ENCODE measurements around the gene JUNB. TPM values are rescaled to one million over a fixed set of nuclear protein-coding genes. Genes with fewer than 3 reads are reported as not detected.

Gene JUNB
- total and polyA plus RNA-seq, 2 of the 8 experiments (the other 6 are each of a cell fraction or from before 2014, with no cell fraction given): 7.4 to 10.0 TPM

GRCh38 chr19:12815088-12815487 lies 23.8 kb downstream of the JUNB start:
- no peak overlapping the region for H2BK12ac ChIP-seq (ENCODE audit: low read depth, low read length)
- H3K9me3 ChIP-seq (ENCODE audit: insufficient read depth in 2 of 2, low read depth in 1 of 2, low read length in 1 of 2): no peaks in the 10 kb centered on the region
- H2AK5ac ChIP-seq (ENCODE audit: low read depth, low read length): no peak overlapping the region
- 93% methylated on average over 6 of the region's 7 CpGs; no CpG with 5 or more reads in 1 of the 2 experiments for WGBS, 2 experiments (ENCODE audit: extremely low coverage in 1 of 2, insufficient coverage in 1 of 2, insufficient read length in 1 of 2, insufficient replicate concordance in 2 of 2, low coverage in 1 of 2, low lambda C conversion rate in 2 of 2, missing lambda C conversion rate in 1 of 2)
- ChIA-PET POLR2A (ENCODE audit: partially characterized antibody) (interaction anchor here (0.5 to 1.9 kb wide), 8 partner anchors 9 to 121 kb away, joined by 3 to 7 read pairs (median 4); partner anchors contain the start of genes GET3, JUNB and RNASEH2A), CTCF (ENCODE audit: partially characterized antibody) (interaction anchor here (0.6 to 1.5 kb wide), 5 partner anchors 8 to 55 kb away, joined by 3 to 6 read pairs (median 3); partner anchors contain the start of gene RNASEH2A)
- H3K14ac ChIP-seq (ENCODE audit: insufficient read length): no peak overlapping the region
- H3K36me3 ChIP-seq (ENCODE audit: control insufficient read depth in 2 of 4, insufficient read depth in 4 of 4, low read length in 3 of 4): peaks cover 6 to 38% (median 18%) of the 10 kb centered on the region in 4 experiments; a peak in 6 of 8 replicates
- peaks cover 0 to 4% of the 10 kb centered on the region in 2 experiments for H4K20me1 ChIP-seq (replicated peaks in 1 of 2; ENCODE audit: control insufficient read depth in 1 of 2, insufficient read depth in 2 of 2, low read length in 2 of 2)
- TF ChIP-seq POU5F1 (IDR thresholded peaks at IDR 0.05; ENCODE audit: low read depth, low read length) (no peak), SIX5 (IDR thresholded peaks at IDR 0.05; ENCODE audit: low read depth, low read length) (no peak)
- no peak for DNase-seq (ENCODE audit: low read depth in 1 of 2, low spot score in 2 of 2)
- H3K4me2 ChIP-seq (ENCODE audit: insufficient read depth in 1 of 2, low read depth in 2 of 2, low read length in 2 of 2): no peak overlapping the region
- H3K4ac ChIP-seq (replicated peaks; ENCODE audit: insufficient read length, low read depth, low read length): no peak overlapping the region
- no peak overlapping the region for H3K4me3 ChIP-seq (ENCODE audit: extremely low read depth in 1 of 4, insufficient read depth in 2 of 4, low read depth in 3 of 4, low read length in 4 of 4)
- H2BK20ac ChIP-seq (ENCODE audit: low read length): no peak overlapping the region
- H3K9ac ChIP-seq (replicated peaks in 1 of 4; ENCODE audit: extremely low read depth in 1 of 4, low read depth in 3 of 4, low read length in 3 of 4): no peak overlapping the region
- no peak overlapping the region for H2BK120ac ChIP-seq (replicated peaks; ENCODE audit: low read depth, low read length)
- no peak overlapping the region for H4K8ac ChIP-seq (ENCODE audit: extremely low read depth, insufficient read depth, low read length)
- H3K27me3 ChIP-seq (replicated peaks in 1 of 4; ENCODE audit: control insufficient read depth in 3 of 4, extremely low read depth in 1 of 4, insufficient read depth in 3 of 4, low read length in 3 of 4): no peaks in the 10 kb centered on the region
- no peak overlapping the region for H3K23ac ChIP-seq (ENCODE audit: insufficient read length)
- no peak overlapping the region for H2AFZ ChIP-seq (ENCODE audit: low read length)
- H3K23me2 ChIP-seq (ENCODE audit: low read depth, low read length): no peaks in the 10 kb centered on the region
- no peak overlapping the region for H4K91ac ChIP-seq (replicated peaks; ENCODE audit: insufficient read length, low read length)
- H2BK5ac ChIP-seq (ENCODE audit: low read depth, low read length): no peak overlapping the region
- H3K4me1 ChIP-seq (replicated peaks in 1 of 4; ENCODE audit: control insufficient read depth in 3 of 4, insufficient read depth in 4 of 4, low read length in 3 of 4): no peaks in the 10 kb centered on the region
- H3K27ac ChIP-seq (ENCODE audit: low read depth, low read length): no peak overlapping the region
- no peak overlapping the region for H4K5ac ChIP-seq (ENCODE audit: insufficient read length, low read depth, low read length)
- no peak for FAIRE-seq
- no peaks in the 10 kb centered on the region for H3K79me2 ChIP-seq (ENCODE audit: control insufficient read depth in 1 of 2, insufficient read depth in 2 of 2, low read length in 2 of 2)
- no peak overlapping the region for H3K18ac ChIP-seq (ENCODE audit: extremely low read depth, low read length)
- H3K56ac ChIP-seq (replicated peaks; ENCODE audit: insufficient read length, low read depth, low read length): no peak overlapping the region
- H3K79me1 ChIP-seq (ENCODE audit: low read depth, low read length): no peaks in the 10 kb centered on the region
- H2BK15ac ChIP-seq (ENCODE audit: low read length): no peak overlapping the region
